A673 (cell line): Measurements from ENCODE around the gene SYTL3. TPM values are rescaled to one million over a fixed set of nuclear protein-coding genes. Genes with fewer than 3 reads are reported as not detected.

Source experiments
- BruUV-seq: library from RNA; stranded (reverse); fragments of 400-500 nt; replicated peaks from 2 replicates; lab custom pipeline; 2021; lab: Mats Ljungman, UMichigan
- CTCF ChIA-PET: fragments of 300-600 bp; sonication (Branson Sonifier 250); formaldehyde crosslinking; loops from one replicate; lab custom pipeline; 2022; ENCODE audit warnings: antibody characterized with exemption; lab: Charles Lee
- POLR2A ChIA-PET: fragments of 300-600 bp; sonication (Branson Sonifier 250); formaldehyde crosslinking; loops from one replicate; lab custom pipeline; 2022; ENCODE audit warnings: antibody characterized with exemption; ENCODE audit not compliant: low non-redundant PET; lab: Charles Lee
- DNase-seq: peaks from one replicate; pipeline ENCODE4 v3.0.0-alpha.2; 2015; ENCODE audit warnings: low spot score
- H3K27ac ChIP-seq: fragments of 200-600 bp; sonication (generic); 2 replicates; pipeline ENCODE4 v1.5.1; 2016; ENCODE audit warnings: mixed run types, low read depth, mild to moderate bottlenecking, mixed read lengths, antibody characterized with exemption, low read length; ENCODE audit not compliant: poor library complexity, severe bottlenecking
- H3K27me3 ChIP-seq: fragments of 200-600 bp; sonication (generic); replicated peaks from 2 replicates; pipeline ENCODE4 v1.6.1; 2017; ENCODE audit warnings: mixed run types, low read depth, mild to moderate bottlenecking, mixed read lengths, antibody characterized with exemption, low read length; ENCODE audit not compliant: insufficient read depth, poor library complexity
- H3K36me3 ChIP-seq: fragments of 200-600 bp; sonication (generic); 2 replicates; pipeline ENCODE4 v1.6.1; 2016; ENCODE audit warnings: mixed run types, mild to moderate bottlenecking, mixed read lengths, antibody characterized with exemption, low read length; ENCODE audit not compliant: insufficient read depth, poor library complexity, severe bottlenecking
- H3K4me1 ChIP-seq: fragments of 200-600 bp; sonication (generic); 2 replicates; pipeline ENCODE4 v1.6.1; 2017; ENCODE audit warnings: mixed run types, mild to moderate bottlenecking, mixed read lengths, antibody characterized with exemption, low read length; ENCODE audit not compliant: insufficient read depth, poor library complexity, severe bottlenecking
- H3K4me3 ChIP-seq: fragments of 200-600 bp; sonication (generic); 2 replicates; pipeline ENCODE4 v1.5.1; 2016; ENCODE audit warnings: low read depth, mixed run types, mild to moderate bottlenecking, mixed read lengths, low read length; ENCODE audit not compliant: poor library complexity, severe bottlenecking
- H3K9me3 ChIP-seq: fragments of 200-600 bp; sonication (generic); 2 replicates; pipeline ENCODE4 v1.6.1; 2016; ENCODE audit warnings: mixed run types, low read depth, mild to moderate bottlenecking, mixed read lengths, antibody characterized with exemption, low read length; ENCODE audit not compliant: poor library complexity, severe bottlenecking
- EZH2 ChIP-seq: fragments of 200-600 bp; sonication (generic); IDR thresholded peaks from 2 replicates; pipeline ENCODE4 v1.6.1; 2017; ENCODE audit warnings: borderline replicate concordance, low read depth, mild to moderate bottlenecking, mixed read lengths, antibody characterized with exemption, low read length; ENCODE audit not compliant: poor library complexity, severe bottlenecking
- intact Hi-C: fragments of 100-400 bp; cut with micrococcal nuclease; formaldehyde crosslinking; loops from one replicate; pipeline ENCODE4 v1.10.0; 2022; ENCODE audit not compliant: unreplicated experiment
- total RNA-seq: library from RNA; stranded (reverse); gene quantifications from 2 replicates; pipeline ENCODE4 v1.2.3, GENCODE V29; 2021
- TF ChIP-seq, protein P1 (sequence below): fragments of 300-800, 200-600 bp; sonication (generic); conservative IDR thresholded peaks from 2 replicates; pipeline ENCODE4 v1.5.1; 2017; ENCODE audit warnings: low read depth, mild to moderate bottlenecking, antibody characterized with exemption, low read length, moderate library complexity, mixed read lengths

The SYTL3 gene
- total RNA-seq, 1 experiment from 2014 or later = 0.82 TPM

DNA sequence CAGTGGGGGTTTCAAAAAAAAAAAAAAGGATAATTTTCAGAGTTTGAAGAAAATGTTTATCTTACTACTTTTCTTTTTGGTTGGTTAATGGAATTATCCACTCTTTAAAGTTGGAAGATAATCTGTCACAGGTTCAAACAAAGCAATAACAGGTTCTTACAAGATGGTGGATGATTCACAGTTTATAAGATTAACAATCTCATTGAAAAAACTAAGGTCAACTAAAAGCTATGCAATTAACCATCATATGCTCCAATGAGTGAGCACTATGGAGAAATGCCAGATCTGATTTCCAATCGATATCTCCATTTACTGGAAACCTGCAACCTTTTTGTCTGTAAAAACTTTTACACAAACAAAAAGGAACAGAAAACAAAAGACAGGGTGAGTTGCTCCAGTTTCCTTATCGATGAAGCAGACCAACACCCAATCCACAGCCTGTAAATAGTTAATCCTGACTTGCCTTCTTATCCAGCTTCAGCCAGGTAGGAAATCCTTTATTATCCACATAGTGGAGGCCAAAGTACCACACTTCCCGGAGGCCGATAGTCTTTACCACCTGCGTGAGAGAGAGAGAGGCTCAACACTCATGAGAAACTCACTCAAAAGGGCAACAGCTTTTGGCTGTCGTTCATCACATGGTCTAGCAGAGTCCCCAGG, 136.9 kb downstream of the SYTL3 start:
- TF ChIP-seq EZH2 = no peak
- TF ChIP-seq, protein P1, sequence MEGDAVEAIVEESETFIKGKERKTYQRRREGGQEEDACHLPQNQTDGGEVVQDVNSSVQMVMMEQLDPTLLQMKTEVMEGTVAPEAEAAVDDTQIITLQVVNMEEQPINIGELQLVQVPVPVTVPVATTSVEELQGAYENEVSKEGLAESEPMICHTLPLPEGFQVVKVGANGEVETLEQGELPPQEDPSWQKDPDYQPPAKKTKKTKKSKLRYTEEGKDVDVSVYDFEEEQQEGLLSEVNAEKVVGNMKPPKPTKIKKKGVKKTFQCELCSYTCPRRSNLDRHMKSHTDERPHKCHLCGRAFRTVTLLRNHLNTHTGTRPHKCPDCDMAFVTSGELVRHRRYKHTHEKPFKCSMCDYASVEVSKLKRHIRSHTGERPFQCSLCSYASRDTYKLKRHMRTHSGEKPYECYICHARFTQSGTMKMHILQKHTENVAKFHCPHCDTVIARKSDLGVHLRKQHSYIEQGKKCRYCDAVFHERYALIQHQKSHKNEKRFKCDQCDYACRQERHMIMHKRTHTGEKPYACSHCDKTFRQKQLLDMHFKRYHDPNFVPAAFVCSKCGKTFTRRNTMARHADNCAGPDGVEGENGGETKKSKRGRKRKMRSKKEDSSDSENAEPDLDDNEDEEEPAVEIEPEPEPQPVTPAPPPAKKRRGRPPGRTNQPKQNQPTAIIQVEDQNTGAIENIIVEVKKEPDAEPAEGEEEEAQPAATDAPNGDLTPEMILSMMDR = no peak
- BruUV-seq = no TSS peak
- intact Hi-C loops = no loop called here
- no peak for DNase-seq
- H3K4me3 ChIP-seq = no peak overlapping the region
- CTCF ChIA-PET = no interaction called here
- no peaks in the 10 kb centered on the region for H3K9me3 ChIP-seq
- no peak overlapping the region for H3K27ac ChIP-seq
- peaks cover 72% of the 10 kb centered on the region for H3K36me3 ChIP-seq
- POLR2A ChIA-PET = no interaction called here
- H3K4me1 ChIP-seq = no peaks in the 10 kb centered on the region
- H3K27me3 ChIP-seq = no peaks in the 10 kb centered on the region

DNA sequence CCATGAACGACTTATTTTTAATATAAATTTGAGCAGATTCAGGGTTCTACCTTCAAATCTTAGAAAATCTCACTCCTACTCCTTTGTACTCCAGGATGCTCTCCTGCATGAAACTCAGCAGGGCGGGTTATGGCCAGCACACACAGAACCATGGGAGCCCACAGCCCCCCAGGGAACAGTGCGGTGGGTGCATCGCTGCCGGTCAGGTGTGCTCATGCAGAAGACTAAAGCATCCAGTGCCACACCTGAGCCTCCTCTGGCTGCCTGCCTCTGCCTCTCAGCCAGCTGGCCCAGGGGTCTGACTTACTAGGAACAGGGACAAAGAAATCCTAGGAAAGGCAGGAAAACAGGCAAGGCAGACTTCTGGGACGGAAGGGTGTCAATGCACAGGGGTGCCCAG, 137.5 kb downstream of the SYTL3 start:
- H3K9me3 ChIP-seq = no peaks in the 10 kb centered on the region
- peaks cover 66% of the 10 kb centered on the region for H3K36me3 ChIP-seq
- DNase-seq = no peak
- no peak overlapping the region for H3K27ac ChIP-seq
- intact Hi-C loops = no loop called here
- CTCF ChIA-PET = no interaction called here
- BruUV-seq = no TSS peak
- no peaks in the 10 kb centered on the region for H3K27me3 ChIP-seq
- no peak overlapping the region for H3K4me3 ChIP-seq
- POLR2A ChIA-PET = no interaction called here
- no peak for TF ChIP-seq EZH2
- TF ChIP-seq, protein P1 = no peak
- peaks cover 3% of the 10 kb centered on the region for H3K4me1 ChIP-seq

DNA sequence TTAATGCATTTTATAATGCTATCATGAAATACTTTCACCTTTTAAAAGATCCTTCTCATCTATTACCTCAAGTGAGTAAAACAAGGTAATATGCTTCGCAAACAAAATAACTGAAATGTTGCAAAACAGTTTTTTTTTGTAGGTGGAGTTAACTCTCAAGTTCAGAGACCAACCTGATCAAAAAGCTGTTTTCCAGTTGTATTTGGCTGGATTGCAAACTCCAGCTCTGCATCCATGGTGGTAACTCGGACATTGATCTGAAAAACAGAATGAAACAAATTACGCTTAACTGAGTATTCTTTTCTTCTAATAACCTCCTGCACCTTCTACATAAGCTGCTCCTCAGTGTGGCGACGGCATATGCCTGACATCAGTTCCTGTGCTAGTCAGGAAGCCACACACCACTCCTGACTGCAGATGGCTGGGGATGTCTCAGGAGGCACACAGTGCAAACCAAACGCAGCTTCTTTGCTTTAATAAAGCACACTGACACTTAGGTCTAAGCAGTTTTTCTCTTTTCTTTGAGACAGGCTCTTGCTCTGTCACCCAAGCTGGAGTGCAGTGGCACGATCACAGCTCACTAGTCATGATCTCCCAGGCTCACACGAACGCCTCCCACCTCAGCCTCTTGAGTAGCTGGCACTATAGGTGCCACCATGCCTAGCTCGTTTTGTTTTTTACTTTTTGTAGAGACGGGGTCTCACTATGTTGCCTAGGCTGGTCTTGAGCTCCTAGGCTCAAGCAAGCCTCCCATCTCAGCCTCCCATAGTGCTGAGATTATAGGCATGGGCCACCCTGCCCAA, 139.5 kb downstream of the SYTL3 start:
- Histone ChIP-seq H3K36me3 (peaks cover 47% of the 10 kb centered on the region), H3K27ac (no peak overlapping the region), H3K4me3 (no peak overlapping the region), H3K4me1 (peaks cover 3% of the 10 kb centered on the region), H3K27me3 (no peaks in the 10 kb centered on the region), H3K9me3 (no peaks in the 10 kb centered on the region)
- ChIA-PET CTCF (no interaction called here), POLR2A (no interaction called here)
- DNase-seq = no peak
- intact Hi-C loops = no loop called here
- BruUV-seq = no TSS peak
- TF ChIP-seq, protein P1 = no peak
- no peak for TF ChIP-seq EZH2
